T1000 (cell line): ENCODE measurements around the gene GTF3C2.
A peak's percentile ranks its signal among the peaks of the same experiment; 100 is the strongest.

Experiments used
- DNase-seq: peaks from one replicate; lab custom pipeline; 2025; ENCODE audit warnings: mixed read lengths; lab: John Stamatoyannopoulos, UW

Gene GTF3C2, protein sequence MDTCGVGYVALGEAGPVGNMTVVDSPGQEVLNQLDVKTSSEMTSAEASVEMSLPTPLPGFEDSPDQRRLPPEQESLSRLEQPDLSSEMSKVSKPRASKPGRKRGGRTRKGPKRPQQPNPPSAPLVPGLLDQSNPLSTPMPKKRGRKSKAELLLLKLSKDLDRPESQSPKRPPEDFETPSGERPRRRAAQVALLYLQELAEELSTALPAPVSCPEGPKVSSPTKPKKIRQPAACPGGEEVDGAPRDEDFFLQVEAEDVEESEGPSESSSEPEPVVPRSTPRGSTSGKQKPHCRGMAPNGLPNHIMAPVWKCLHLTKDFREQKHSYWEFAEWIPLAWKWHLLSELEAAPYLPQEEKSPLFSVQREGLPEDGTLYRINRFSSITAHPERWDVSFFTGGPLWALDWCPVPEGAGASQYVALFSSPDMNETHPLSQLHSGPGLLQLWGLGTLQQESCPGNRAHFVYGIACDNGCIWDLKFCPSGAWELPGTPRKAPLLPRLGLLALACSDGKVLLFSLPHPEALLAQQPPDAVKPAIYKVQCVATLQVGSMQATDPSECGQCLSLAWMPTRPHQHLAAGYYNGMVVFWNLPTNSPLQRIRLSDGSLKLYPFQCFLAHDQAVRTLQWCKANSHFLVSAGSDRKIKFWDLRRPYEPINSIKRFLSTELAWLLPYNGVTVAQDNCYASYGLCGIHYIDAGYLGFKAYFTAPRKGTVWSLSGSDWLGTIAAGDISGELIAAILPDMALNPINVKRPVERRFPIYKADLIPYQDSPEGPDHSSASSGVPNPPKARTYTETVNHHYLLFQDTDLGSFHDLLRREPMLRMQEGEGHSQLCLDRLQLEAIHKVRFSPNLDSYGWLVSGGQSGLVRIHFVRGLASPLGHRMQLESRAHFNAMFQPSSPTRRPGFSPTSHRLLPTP

DNA sequence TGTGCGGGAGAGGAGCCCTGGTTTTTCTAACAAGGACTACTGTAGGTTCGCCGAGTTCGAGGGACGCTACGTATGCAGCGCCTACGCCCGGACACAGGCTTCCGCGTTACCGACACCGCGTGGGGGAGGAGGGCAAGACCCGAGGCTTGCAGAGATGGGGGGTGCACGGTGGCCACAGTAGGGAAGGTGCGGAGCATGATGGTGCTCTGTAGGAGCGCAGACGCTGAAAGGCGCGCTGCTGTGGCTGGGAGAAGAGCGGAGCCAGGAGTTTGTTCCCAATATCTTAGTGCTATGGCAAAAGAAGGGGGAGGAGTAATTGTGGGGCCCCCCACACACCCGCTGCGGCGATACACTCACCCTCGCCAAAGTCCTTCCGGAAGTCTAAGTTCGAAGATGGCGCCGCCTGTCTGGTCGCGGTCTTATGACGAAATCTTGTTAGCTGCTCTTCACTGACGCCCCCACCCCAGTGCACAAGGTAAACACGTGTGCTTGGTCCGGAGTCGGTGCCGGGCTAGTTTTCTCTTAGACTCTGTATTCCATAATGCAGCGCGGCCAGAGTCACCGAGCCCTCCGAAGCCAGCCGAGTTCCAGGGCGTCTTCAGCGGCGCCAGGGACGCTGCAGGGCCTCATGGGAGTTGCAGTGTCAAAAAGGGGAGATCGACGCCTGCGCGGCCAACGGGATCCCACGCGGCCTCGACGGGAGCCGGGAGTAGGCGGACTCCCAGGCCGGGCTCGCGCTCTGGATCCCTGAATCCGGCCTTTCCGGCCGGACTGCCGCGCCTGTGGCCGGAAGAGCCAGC, at the start of gene GTF3C2:
GTF3C2 (minus strand) TSS at position 383 of the 800 bp plus-strand sequence. CDS start 13,210 bp downstream, outside the sequence.
- DNase-seq: peak; percentile 97

DNA sequence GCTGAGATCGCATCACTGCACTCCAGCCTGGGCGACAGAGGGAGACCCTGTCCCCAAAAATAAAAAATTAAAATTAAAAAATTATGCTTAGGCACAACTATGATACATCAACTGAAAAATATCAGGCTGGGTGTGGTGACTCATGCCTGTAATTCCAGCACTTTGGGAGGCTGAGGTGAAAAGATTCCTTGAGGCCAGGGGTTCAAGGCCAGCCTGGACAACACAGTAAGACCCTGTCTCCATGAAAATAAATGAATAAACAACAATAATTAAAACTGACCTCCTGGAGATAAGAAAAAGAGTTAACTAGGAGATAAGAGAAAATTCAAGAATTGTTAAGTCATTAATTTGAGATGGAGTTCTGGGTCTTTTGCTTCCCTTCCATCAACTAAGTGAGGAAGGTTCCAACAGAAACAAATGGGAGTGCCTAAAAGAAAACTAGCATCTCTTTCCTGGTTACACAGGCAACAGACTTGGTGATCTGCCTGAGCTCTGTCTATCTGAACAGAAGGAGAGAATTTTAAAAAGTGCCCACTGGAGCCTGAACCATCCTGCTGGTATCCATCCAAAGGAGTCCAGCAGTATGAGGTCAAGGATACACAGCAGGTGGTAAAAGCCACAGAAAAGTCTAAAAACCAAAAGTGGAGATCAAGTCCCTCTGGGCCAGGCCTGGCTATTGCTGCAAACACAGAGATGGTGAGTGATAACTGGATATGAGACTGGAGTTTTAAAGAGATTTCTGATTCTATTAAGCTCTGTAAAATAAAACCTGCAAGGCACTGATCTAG, 44.0 kb upstream of the GTF3C2 start:
- DNase-seq: no peak

DNA sequence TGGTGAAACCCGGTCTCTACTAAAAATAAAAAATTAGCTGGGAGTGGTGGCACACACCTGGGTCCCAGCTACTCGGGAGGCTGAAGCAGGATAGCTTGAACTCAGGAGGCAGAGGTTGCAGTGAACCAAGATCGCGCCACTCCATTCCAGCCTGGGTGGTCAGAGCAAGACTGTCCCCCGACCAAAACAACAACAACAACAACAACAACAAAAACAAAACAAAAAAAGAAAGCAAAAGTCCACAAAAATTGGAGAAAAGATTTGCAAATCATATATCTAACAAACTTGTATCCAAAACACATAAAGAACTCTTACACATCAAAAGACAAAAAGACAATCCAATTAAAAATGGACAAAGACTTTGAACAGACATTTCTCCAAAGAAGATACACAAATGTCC, 42.4 kb upstream of the GTF3C2 start:
- DNase-seq: no peak

DNA sequence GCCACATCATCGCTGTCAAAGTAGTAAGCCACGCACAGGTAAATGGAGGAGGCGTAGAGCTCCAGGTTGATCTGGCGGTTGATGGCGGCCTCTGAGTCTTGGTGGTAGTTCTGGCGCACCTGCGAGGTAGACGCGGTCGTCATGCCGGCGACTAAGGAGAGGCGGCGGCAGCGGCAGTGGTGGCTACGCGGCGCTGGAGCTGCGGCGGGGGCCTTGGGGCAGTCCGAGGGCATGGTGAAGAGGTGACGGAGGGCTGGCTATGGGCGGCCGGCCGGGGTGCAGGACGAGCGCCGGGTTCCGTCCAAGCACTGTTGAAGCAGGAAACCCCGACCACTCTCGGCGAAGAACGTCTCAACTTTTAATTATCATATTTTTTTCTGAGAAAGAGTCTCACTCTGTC, 36.7 kb upstream of the GTF3C2 start:
- DNase-seq: no peak

DNA sequence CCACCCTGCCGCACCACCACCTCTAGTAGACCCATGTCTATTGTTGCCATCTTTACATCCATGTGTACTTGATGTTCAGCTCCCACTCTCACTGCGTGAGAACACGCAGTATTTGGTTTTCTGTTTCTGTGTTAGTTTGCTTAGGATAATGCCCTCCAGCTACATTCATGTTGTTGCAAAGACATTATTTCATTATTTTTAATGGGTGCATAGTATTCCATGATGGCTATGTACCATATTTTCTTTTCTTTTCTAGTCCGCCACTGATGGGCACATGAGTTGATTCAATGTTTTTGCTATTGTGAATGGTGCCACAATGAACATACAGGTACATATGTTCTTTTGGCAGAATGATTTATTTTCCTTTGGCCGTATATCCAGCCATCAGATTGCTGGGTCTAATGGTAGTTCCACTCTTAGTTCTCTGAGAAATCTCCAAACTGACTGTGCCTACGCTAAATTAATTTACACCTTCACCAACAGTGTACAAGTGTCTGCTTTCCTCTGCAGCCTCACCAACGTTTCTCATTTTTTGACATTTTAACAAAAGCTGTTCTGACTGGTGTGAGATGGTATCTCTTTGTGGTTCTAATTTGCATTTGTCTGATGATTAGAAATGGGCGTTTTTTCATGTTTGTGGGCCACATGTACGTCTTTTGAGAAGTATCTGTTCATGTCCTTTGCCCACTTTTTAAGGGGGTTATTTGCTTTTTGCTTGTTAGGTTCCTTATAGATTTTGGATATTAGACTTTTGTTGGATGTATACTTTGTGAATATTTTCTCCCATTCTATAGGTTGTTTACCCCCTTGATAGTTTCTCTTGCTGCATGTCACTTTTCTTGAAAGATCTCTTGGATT, 34.5 kb upstream of the GTF3C2 start:
- no peak for DNase-seq

DNA sequence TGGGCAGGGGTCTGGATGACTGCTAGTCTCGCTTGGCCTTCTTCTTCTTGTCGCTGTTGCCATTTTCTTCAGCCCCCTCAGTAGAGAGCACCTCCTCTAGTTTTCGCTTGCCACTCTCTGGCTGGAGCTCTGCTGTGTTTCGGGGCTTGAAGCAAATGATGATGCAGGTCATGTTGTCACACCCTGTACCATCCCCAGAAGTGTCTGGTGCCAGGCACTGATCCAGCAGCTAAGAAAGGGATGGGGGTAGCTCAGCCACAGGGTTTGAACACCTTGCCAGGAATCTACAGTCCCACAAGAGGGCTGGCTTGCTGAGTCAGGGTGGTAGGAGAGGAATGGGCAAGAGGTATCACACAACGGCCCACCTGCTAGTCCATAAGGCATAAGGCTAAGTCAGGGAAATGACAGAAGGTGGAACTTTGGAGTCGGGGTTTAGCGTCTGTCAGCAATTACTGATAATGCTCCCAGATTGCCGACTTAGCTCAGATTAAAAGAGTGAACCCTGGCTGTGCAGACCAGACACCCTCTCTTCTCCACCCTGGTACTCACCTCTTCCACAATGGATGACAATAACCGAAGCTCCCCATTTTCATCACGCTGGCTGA, 25.1 kb upstream of the GTF3C2 start:
- DNase-seq: no peak

DNA sequence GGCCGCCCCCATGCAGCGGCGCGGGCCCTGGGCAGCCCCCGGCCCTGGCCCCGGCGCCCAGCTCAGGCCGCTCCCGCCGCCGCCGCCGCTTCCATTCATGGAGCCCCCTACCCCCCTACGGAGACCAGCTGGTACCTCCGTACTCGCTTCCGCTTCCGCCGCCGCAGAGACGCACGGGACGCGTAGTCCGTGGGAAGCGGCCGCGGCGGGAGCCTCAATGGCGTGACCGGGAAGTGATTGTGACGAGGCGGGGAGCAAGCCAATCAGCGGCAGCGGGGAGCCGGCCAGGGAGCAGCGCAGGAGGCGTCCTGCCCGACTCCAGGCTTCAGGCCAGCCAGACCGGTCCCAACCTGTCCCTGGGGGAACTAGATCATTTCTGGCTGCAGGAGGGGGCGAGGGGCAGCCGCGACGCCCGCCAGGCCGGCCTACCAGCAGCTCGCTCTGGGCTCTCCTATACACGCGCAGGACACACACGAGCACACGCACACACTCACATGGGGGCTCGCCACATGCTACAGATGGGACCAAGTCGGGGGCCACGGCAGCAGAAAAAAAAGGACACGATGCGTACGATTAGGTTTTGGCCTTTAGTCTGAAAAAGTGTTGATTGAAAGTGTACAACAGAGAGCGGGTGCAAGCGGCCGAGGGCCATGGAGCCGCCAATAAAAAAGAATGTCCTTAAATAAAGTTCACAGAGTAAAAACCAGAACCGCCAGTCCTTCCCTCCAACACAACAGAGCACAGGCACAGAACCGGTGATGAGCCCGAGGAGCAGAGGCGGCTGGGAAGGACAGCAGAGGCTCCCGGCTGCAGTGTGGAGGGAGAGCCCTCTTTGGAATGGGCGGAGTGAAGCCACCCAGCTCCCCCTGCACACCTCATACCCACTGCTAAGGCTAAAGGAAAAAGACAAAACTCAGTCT, 24.3 kb upstream of the GTF3C2 start, which contains the start of gene ZNF513:
ZNF513 (minus strand) TSS at position 109 of the 920 bp plus-strand sequence. CDS start 208 bp downstream, outside the sequence.
- peak; percentile 75 for DNase-seq

DNA sequence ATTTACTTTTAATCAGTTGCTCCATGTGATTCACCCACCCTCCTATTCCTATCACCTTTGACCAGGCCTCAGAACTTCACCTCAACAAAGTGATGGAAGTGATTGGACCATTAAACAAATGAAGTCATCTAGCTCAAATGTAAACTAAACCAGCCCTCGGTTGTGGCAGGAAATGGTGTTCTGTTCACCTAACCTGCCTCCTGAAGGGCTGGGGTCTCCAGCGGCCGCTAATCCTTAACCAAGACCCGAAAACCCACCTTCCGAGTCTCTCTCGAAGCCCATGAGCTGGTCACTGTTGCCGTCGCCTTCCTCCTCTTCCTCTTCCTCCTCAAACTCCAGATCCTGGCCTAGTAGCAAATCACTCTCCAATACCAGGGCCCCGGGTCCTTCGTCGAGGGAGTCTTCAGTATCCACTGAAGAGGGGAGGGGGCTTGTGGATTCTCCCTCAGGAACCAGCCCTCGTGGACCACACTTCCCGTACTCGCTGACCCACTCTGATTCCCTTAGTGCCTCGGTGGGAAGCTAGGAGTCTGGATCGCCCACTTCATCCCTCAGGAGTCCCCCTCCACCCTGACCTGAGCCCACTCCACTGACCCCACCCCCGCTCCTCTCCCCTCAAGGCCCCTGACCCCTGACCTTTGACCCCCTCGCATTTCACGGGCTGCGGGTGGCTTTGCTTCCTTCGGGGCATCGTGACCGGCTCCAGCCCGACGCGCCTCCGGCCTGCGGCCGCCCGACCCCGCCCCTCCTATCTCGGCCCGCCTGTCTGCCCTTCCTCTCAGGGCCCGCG, 23.5 kb upstream of the GTF3C2 start:
- DNase-seq: no peak

DNA sequence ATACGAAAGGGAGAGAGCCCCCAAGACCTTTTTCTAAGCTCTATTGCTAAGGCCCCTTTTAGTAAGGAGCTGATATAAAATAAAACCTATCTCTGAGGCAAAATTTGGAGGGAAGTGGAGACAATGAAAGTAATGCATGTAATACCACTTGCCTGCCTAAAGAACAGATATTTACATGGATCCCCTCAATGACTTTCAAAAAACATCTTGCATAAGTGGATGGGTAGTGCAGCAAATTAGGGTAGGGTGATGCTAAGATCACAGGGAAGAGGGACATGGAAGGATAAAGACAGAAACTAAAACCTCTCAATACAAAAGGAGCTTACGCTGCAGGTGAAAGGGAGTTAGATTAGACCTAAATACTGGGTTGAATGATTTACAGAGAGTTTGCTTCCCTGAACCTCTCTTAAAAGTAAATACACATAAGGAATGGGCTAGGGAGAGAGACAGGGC, 22.8 kb upstream of the GTF3C2 start:
- DNase-seq: no peak

DNA sequence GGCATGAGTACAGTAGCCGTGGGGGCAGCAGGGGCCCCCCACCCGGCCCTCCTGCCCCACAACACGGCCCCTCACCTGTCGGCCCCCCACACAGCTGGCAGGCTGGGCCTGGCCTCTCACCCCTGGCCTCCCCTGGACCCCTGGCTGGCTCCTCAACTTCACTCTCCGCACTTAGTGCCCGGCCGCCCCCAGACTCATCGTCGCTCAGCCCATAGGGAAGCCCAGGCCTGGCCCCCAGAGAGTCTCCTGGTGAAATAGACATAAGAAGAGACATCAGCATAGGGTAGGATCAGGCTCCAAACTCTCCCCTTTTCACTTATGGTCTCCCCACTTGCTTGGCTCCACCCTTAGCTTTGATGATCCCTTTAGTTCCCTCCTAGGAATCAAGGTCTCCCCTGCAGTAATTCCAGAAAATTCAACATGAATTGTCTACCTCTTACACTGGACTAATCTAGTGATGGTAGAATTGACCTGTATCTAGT, 22.3 kb upstream of the GTF3C2 start:
- no peak for DNase-seq

DNA sequence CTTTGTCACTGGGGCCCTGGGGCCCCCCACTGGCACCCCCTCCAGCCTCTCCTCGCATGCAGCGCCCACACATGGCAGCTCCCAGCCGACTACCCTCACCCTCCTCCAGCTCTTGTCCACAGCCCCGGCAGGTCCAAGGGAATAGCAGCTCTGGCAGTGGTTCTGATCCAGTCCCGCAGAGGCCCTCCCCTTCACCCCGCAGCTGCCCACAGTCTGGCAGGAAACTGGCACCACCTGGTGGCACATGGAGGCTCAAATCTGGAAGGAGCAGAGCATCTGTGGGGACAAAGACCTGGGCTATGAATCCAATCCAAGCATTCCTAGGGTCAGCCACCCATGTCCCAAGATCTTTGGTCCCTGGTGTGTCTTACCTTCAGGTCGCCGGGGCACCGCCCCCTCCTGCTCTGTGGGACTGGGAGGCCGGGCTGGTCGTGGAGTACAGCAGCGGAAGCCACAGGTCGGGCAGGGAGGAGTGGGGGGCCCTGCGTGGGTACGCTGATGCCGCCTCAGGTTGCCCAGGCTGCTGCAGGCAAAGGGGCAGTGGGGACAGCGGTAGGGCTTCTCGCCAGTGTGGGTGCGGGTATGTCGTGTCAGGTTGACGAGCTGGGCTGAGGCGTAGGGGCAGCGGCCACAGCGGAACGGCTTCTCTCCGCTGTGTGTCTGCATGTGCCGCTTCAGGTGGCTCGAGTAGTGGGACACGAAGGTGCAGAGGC, 21.7 kb upstream of the GTF3C2 start:
- DNase-seq: peak; percentile 4

DNA sequence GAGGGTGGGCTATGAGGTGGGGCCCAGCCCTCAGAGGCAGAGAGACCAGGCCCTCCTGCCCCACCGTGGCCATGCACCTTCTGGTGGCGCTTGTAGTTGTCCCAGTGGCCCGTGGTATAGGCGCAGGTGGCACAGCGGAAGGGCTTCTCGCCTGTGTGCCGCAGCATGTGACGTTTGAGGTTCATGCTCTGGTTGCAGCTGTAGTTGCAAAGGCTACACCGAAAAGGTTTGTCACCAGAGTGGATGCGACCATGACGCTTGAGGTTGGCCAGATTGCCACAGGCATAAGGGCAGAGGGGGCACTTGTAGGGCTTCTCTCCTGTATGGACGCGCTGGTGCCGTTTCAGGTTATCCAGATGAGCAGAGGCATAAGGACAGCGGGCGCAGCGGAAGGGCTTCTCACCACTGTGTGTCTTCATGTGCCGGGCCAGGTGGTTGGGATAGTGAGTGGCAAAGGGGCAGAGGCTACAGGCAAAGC, 21.1 kb upstream of the GTF3C2 start:
- DNase-seq: no peak

DNA sequence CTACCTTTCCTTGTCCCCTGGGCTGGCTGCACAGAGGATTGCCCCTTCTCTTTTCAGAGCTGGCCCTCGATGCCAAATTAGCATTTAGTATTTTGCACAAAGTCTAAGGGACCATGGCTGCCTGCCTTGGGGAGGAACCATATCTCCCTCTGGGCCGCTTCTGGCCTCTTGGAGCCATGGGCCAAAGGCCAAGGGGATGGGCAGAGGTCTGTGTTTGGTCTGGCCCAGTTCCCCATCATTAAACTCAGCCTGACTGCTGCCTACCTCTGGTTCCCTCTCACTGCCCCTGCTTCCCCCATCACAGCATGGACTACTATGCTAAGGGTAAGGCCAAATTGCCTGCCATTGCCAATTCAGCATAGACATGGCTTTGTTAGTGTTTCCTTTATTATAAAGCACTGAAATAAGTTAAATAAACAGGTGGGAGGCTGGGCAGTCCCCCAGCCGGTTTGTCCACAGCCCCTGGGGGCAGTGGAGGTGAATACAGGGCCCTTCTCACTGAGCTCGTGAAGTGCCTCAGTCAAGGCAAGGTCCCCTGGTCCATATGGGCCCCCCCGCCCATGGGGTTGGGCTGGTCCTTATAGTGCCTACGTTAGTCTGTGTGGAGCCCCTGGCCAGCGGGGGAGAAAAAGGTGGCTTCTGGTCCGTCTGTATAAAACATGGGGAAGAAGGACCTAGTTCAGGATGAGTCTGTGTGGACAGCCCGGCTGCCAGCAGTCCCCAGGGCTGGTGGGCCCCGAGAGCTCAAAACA, 20.5 kb upstream of the GTF3C2 start:
- no peak for DNase-seq

DNA sequence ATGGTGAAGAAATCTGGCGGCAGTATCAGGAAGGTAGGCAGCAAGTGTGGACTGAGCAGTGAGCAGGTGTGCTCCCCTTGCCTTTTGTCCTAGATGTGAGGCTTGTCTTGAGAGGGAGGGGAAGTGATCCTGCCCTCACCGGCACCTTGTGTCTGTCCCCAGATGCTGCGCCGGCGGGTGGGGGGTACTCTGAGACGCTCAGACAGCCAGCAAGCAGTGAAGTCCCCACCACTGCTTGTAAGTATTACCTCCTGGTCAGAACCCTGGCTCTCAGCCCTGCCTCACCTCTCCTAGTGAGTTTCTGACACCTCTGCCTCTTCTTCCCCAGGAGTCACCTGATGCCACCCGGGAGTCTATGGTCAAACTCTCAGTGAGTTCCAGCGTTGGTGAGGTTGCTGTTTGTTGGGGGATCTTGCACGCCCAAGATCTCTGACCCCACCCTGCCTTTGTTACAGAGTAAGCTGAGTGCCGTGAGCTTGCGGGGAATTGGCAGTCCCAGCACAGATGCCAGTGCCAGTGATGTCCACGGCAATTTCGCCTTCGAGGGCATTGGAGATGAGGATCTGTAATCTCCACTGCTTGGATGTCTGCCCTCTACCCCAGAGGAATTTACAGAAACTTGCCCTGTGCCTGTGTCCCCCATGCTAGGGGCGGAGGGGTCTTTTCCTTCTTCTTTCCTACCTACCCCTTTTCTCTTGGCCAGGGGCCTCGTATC, 19.7 kb upstream of the GTF3C2 start:
- no peak for DNase-seq

DNA sequence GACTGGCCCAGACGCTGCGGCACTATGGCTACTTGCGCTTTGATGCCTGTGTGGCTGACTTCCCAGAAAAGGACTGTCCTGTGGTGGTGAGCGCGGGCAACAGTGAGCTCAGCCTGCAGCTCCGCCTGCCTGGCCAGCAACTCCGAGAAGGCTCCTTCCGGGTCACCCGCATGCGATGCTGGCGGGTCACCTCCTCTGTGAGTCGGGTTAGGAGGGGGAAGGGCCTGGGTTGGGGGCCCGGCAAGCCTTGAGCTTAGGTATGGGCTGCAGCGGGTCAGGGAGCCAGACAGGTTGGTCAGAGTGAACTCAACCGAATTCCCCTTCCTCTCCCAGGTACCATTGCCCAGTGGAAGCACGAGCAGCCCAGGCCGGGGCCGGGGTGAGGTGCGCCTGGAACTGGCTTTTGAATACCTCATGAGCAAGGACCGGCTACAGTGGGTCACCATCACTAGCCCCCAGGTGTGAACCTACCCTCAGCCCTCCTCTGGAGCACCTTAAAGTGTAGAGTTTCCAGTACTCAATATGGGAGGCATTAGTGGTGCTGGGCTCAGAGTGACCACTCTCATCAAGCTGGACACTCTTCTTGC, 19.0 kb upstream of the GTF3C2 start:
- no peak for DNase-seq
